HepG2 (cell line): ENCODE measurements around the gene PDK3. TPM values are rescaled to one million over a fixed set of nuclear protein-coding genes. Genes with fewer than 3 reads are reported as not detected.
A peak's percentile ranks its signal among the peaks of the same experiment; 100 is the strongest.

Source experiments
- ATAC-seq: fragments of 200-7000 bp; cut with Tn5 transposase; 3 replicates; pipeline ENCODE4 v1.9.1; 2020; ENCODE audit warnings: mild to moderate bottlenecking, moderate library complexity
- BruUV-seq: library from RNA; stranded (reverse); fragments of 400-500 nt; replicated peaks from 2 replicates; lab custom pipeline; 2021; lab: Mats Ljungman, UMichigan
- CTCF ChIA-PET: fragments of 300-600 bp; formaldehyde crosslinking; extraction: SDS; loops from one replicate; lab custom pipeline; 2021; ENCODE audit warnings: low total read pairs, inconsistent platforms, low intra/inter-chr PET ratio; lab: Yijun Ruan, JAX
- POLR2A ChIA-PET: fragments of 350-600 bp; sonication (Branson Sonifier 250); formaldehyde crosslinking; loops from one replicate; lab custom pipeline; 2020; ENCODE audit warnings: antibody characterized with exemption, inconsistent platforms; lab: Yijun Ruan, JAX
- DNase-seq: peaks from one replicate; pipeline ENCODE4 v3.0.0-alpha.2; 2015; ENCODE audit warnings: low spot score
- FAIRE-seq: peaks from 3 replicates; lab custom pipeline; 2011; peaks lifted over from hg19 to GRCh38; lab: Jason Lieb, UNC
- H2AFZ ChIP-seq: one replicate; pipeline ENCODE4 v1.6.1; 2011; ENCODE audit warnings: low read length, inconsistent platforms
- H3K27ac ChIP-seq: fragments of 300-600 bp; 3 replicates; pipeline ENCODE4 v1.8.0; 2011; ENCODE audit warnings: mixed run types, mild to moderate bottlenecking, mixed read lengths, low read length, inconsistent platforms; ENCODE audit not compliant: insufficient read depth; ENCODE audit errors: extremely low read length
- H3K27me3 ChIP-seq, 2 experiments: fragments of 200-600 bp in 1 of 2; 2 replicates in 1 of 2; 3 replicates in 1 of 2; pipeline versions ENCODE4 v1.6.0 to v1.8.0; 2011; ENCODE audit warnings: low read length in 2 of 2, mild to moderate bottlenecking in 2 of 2, moderate library complexity in 2 of 2, inconsistent platforms in 1 of 2; ENCODE audit not compliant: insufficient read depth in 2 of 2, control insufficient read depth in 1 of 2
- H3K36me3 ChIP-seq, 2 experiments: fragments of 200-600 bp in 1 of 2; replicated peaks in 1 of 2; 2 replicates in 1 of 2; 3 replicates in 1 of 2; pipeline versions ENCODE4 v1.5.1 to v1.8.0; 2011; ENCODE audit warnings: low read length in 2 of 2, inconsistent platforms in 1 of 2; ENCODE audit not compliant: insufficient read depth in 2 of 2, control insufficient read depth in 1 of 2
- H3K4me1 ChIP-seq: 2 replicates; pipeline ENCODE4 v1.5.1; 2012; ENCODE audit warnings: low read length, inconsistent platforms; ENCODE audit not compliant: insufficient read depth
- H3K4me2 ChIP-seq: 2 replicates; pipeline ENCODE4 v1.6.0; 2011; ENCODE audit warnings: low read depth, low read length, inconsistent platforms
- H3K4me3 ChIP-seq, 3 experiments: fragments of 200-600 bp in 1 of 3; sonication (generic), shearing (Covaris generic) in 1 of 3; replicated peaks in 1 of 3; 2 replicates each; pipeline ENCODE4 v1.5.1; 2011 to 2016; ENCODE audit warnings: low read length in 3 of 3, inconsistent platforms in 2 of 3, low read depth in 2 of 3, mild to moderate bottlenecking in 2 of 3, control low read depth in 1 of 3, mixed read lengths in 1 of 3; ENCODE audit not compliant: insufficient read depth in 1 of 3
- H3K79me2 ChIP-seq: one replicate; pipeline ENCODE4 v1.6.1; 2011; ENCODE audit warnings: low read length, inconsistent platforms; ENCODE audit not compliant: insufficient read depth
- H3K9ac ChIP-seq: 2 replicates; pipeline ENCODE4 v1.6.0; 2011; ENCODE audit warnings: mild to moderate bottlenecking, low read depth, low read length, inconsistent platforms; ENCODE audit not compliant: insufficient read depth
- H3K9me3 ChIP-seq: 2 replicates; pipeline ENCODE4 v1.5.1; 2012; ENCODE audit warnings: mild to moderate bottlenecking, low read length
- H4K20me1 ChIP-seq: 2 replicates; pipeline ENCODE4 v1.6.0; 2011; ENCODE audit warnings: inconsistent platforms, mild to moderate bottlenecking, low read length, moderate library complexity; ENCODE audit not compliant: insufficient read depth
- BCL6 ChIP-seq: IDR thresholded peaks from 2 replicates; pipeline ENCODE4 v1.6.1; 2016; ENCODE audit warnings: missing genetic modification reagents, missing compliant biosample characterization
- DMTF1 ChIP-seq: sonication (generic); formaldehyde crosslinking; IDR thresholded peaks from 2 replicates; pipeline ENCODE4 v1.4.0; 2020; ENCODE audit warnings: mild to moderate bottlenecking, missing genetic modification reagents
- GFI1 ChIP-seq: sonication (generic); formaldehyde crosslinking; IDR thresholded peaks from 2 replicates; pipeline ENCODE4 v1.5.0; 2020; ENCODE audit warnings: missing genetic modification reagents, mild to moderate bottlenecking, borderline replicate concordance
- KLF9 ChIP-seq: IDR thresholded peaks from 2 replicates; pipeline ENCODE4 v1.6.1; 2016; ENCODE audit warnings: low read depth
- MEIS2 ChIP-seq: sonication (generic); formaldehyde crosslinking; IDR thresholded peaks from 2 replicates; pipeline ENCODE4 v1.9.0; 2021; ENCODE audit warnings: mild to moderate bottlenecking, missing genetic modification reagents
- RFX1 ChIP-seq: fragments of 450-650 bp; IDR thresholded peaks from 2 replicates; pipeline ENCODE4 v1.6.1; 2017
- SP140L ChIP-seq: sonication (generic); formaldehyde crosslinking; IDR thresholded peaks from 2 replicates; pipeline ENCODE4 v1.4.0; 2020; ENCODE audit warnings: missing genetic modification reagents, borderline replicate concordance
- SRSF9 ChIP-seq: fragments of 200-400 bp; formaldehyde crosslinking; IDR thresholded peaks from 2 replicates; pipeline ENCODE4 v1.6.1; 2018; ENCODE audit warnings: borderline replicate concordance, mild to moderate bottlenecking, low read depth, low read length; ENCODE audit not compliant: insufficient read depth, poor library complexity, severe bottlenecking
- ZIK1 ChIP-seq: sonication (generic); formaldehyde crosslinking; IDR thresholded peaks from 2 replicates; pipeline ENCODE4 v1.5.0; 2020; ENCODE audit warnings: mild to moderate bottlenecking, low read depth, missing genetic modification reagents, borderline replicate concordance
- ZNF432 ChIP-seq: sonication (generic); formaldehyde crosslinking; IDR thresholded peaks from 2 replicates; pipeline ENCODE4 v1.5.0; 2020; ENCODE audit warnings: missing genetic modification reagents, mild to moderate bottlenecking, borderline replicate concordance
- ZNF709 ChIP-seq: sonication (generic); formaldehyde crosslinking; IDR thresholded peaks from 2 replicates; pipeline ENCODE4 v1.5.0; 2020; ENCODE audit warnings: mild to moderate bottlenecking, missing genetic modification reagents
- ZNF761 ChIP-seq: sonication (generic); formaldehyde crosslinking; conservative IDR thresholded peaks from 2 replicates; pipeline ENCODE4 v1.4.0; 2020; ENCODE audit warnings: mild to moderate bottlenecking, missing genetic modification reagents
- WGBS: methylation state at CpG from one replicate; pipeline ENCODE4 v1.1.6; 2017; ENCODE audit warnings: low lambda C conversion rate; 5-methylcytosine and 5-hydroxymethylcytosine counted together
- in situ Hi-C: cut with HindIII; loops from 2 replicates; pipeline ENCODE4 v1.10.0; 2017; ENCODE audit warnings: low pct_unique_long_range_greater_than_20kb; ENCODE audit not compliant: extremely low pct_ligation_motif_present
- intact Hi-C: fragments of 100-400 bp; cut with micrococcal nuclease; formaldehyde crosslinking; loops from one replicate; pipeline ENCODE4 v1.10.0; 2022; ENCODE audit not compliant: unreplicated experiment
- polyA plus RNA-seq, 8 experiments: library from polyadenylated mRNA; depleted of rRNA in 3 of 8; stranded (reverse) in 7 of 8; unstranded in 1 of 8; fragments of >200 nt; fragmentation: Illumina TruSeq in 4 of 8; extraction: Trizol in 4 of 8; gene quantifications; 2 replicates each; pipeline versions ENCODE4 v1.2.1 to v1.2.3, GENCODE V29; 2011 to 2016; ENCODE audit warnings: low read depth in 4 of 8, missing spikeins in 1 of 8, mixed read lengths in 1 of 8; ENCODE audit not compliant: insufficient read depth in 1 of 8
- total RNA-seq, 5 experiments: library from RNA; depleted of rRNA; stranded (reverse); fragments of >200 nt; fragmentation: Illumina TruSeq; extraction: Trizol; gene quantifications; 2 replicates each; pipeline ENCODE4 v1.2.3, GENCODE V29; 2016; ENCODE audit warnings: low read depth in 1 of 5
- TF ChIP-seq, protein P1 (sequence below): sonication (generic); formaldehyde crosslinking; IDR thresholded peaks from 2 replicates; pipeline ENCODE4 v1.4.0; 2020; ENCODE audit warnings: missing genetic modification reagents, borderline replicate concordance
- TF ChIP-seq, protein P2 (sequence below): sonication (generic); formaldehyde crosslinking; IDR thresholded peaks from 2 replicates; pipeline ENCODE4 v1.5.1; 2020; ENCODE audit warnings: mild to moderate bottlenecking, moderate library complexity, missing genetic modification reagents
- TF ChIP-seq, protein P3 (sequence below): sonication (generic); formaldehyde crosslinking; IDR thresholded peaks from 2 replicates; pipeline ENCODE4 v1.4.0; 2020; ENCODE audit warnings: missing genetic modification reagents, borderline replicate concordance

PDK3 gene
- total and polyA plus RNA-seq, 2 of the 13 experiments (the other 11 are each of a cell fraction or from before 2014, with no cell fraction given) = 9.1 to 10.5 TPM

DNA sequence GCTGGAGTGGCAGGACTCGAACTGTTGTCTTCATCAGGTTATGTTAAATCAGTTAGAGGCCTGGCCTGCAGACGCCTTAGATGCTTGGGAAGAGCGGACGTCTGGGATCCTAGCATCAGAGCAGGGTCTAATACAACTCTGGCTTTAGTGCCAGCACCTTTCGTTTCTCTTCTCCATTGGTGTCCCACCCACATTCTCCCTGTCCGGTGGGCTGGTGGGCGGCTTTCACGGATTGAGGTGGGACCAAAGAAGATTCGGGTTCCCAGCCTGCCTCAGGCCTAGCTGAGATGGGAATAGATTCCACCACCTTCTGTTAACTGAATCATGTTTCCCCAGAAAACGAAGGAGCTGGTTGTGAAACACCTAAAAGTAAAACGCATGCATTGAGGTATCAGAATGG lies 939 bp downstream of the PDK3 start (continued):
- TF ChIP-seq, protein P1, sequence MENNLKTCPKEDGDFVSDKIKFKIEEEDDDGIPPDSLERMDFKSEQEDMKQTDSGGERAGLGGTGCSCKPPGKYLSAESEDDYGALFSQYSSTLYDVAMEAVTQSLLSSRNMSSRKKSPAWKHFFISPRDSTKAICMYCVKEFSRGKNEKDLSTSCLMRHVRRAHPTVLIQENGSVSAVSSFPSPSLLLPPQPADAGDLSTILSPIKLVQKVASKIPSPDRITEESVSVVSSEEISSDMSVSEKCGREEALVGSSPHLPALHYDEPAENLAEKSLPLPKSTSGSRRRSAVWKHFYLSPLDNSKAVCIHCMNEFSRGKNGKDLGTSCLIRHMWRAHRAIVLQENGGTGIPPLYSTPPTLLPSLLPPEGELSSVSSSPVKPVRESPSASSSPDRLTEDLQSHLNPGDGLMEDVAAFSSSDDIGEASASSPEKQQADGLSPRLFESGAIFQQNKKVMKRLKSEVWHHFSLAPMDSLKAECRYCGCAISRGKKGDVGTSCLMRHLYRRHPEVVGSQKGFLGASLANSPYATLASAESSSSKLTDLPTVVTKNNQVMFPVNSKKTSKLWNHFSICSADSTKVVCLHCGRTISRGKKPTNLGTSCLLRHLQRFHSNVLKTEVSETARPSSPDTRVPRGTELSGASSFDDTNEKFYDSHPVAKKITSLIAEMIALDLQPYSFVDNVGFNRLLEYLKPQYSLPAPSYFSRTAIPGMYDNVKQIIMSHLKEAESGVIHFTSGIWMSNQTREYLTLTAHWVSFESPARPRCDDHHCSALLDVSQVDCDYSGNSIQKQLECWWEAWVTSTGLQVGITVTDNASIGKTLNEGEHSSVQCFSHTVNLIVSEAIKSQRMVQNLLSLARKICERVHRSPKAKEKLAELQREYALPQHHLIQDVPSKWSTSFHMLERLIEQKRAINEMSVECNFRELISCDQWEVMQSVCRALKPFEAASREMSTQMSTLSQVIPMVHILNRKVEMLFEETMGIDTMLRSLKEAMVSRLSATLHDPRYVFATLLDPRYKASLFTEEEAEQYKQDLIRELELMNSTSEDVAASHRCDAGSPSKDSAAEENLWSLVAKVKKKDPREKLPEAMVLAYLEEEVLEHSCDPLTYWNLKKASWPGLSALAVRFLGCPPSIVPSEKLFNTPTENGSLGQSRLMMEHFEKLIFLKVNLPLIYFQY (CRISPR knock-in tag) = no peak
- no peak for TF ChIP-seq ZIK1

GRCh38 chrX:24468245-24468644 lies 3.2 kb downstream of the PDK3 start:
- Histone ChIP-seq H3K4me3 (no peak overlapping the region), H3K36me3 (no peaks in the 10 kb centered on the region), H2AFZ (no peak overlapping the region), H3K9ac (no peak overlapping the region), H4K20me1 (no peaks in the 10 kb centered on the region), H3K9me3 (no peaks in the 10 kb centered on the region), H3K4me2 (0 out of 2 replicates have a peak overlapping the region, but pooled peaks have one; percentile 7), H3K79me2 (no peaks in the 10 kb centered on the region), H3K27me3 (no peaks in the 10 kb centered on the region), H3K4me1 (peaks cover 27% of the 10 kb centered on the region), H3K27ac (no peak overlapping the region)
- no CpG with 5 or more reads among the region's 1 CpG for WGBS
- DNase-seq (no peak), ATAC-seq (no peak), FAIRE-seq (no peak)
- BruUV-seq = no TSS peak
- CTCF ChIA-PET = no interaction called here
- POLR2A ChIA-PET = no interaction called here
- intact Hi-C loops (no loop called here), in situ Hi-C loops (no loop called here)
- TF ChIP-seq, protein P2, sequence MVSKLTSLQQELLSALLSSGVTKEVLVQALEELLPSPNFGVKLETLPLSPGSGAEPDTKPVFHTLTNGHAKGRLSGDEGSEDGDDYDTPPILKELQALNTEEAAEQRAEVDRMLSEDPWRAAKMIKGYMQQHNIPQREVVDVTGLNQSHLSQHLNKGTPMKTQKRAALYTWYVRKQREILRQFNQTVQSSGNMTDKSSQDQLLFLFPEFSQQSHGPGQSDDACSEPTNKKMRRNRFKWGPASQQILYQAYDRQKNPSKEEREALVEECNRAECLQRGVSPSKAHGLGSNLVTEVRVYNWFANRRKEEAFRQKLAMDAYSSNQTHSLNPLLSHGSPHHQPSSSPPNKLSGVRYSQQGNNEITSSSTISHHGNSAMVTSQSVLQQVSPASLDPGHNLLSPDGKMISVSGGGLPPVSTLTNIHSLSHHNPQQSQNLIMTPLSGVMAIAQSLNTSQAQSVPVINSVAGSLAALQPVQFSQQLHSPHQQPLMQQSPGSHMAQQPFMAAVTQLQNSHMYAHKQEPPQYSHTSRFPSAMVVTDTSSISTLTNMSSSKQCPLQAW (CRISPR knock-in tag) = no peak
- TF ChIP-seq SRSF9 = no peak
- no peak for TF ChIP-seq BCL6 (CRISPR knock-in tag)
- no peak for TF ChIP-seq KLF9 (CRISPR knock-in tag)
- TF ChIP-seq, protein P3, sequence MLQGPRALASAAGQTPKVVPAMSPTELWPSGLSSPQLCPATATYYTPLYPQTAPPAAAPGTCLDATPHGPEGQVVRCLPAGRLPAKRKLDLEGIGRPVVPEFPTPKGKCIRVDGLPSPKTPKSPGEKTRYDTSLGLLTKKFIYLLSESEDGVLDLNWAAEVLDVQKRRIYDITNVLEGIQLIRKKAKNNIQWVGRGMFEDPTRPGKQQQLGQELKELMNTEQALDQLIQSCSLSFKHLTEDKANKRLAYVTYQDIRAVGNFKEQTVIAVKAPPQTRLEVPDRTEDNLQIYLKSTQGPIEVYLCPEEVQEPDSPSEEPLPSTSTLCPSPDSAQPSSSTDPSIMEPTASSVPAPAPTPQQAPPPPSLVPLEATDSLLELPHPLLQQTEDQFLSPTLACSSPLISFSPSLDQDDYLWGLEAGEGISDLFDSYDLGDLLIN (CRISPR knock-in tag) = no peak
- TF ChIP-seq SP140L = no peak
- no peak for TF ChIP-seq DMTF1
- TF ChIP-seq ZNF761 (CRISPR knock-in tag) = no peak
- TF ChIP-seq ZNF432 (CRISPR knock-in tag) = no peak
- TF ChIP-seq MEIS2 = no peak
- no peak for TF ChIP-seq GFI1
- no peak for TF ChIP-seq RFX1
- no peak for TF ChIP-seq ZNF709 (CRISPR knock-in tag)
